Measurements from ENCODE around the gene ZBTB7C. TPM values are rescaled to one million over a fixed set of nuclear protein-coding genes. Genes with fewer than 3 reads are reported as not detected.
"Not testable (repeated sequence)": the region's sequence is repeated elsewhere in the genome, so short reads cannot be mapped to it uniquely, and the experiment has no call there.

ZBTB7C gene
- total RNA-seq, 2 experiments from 2014 or later = not detected

DNA sequence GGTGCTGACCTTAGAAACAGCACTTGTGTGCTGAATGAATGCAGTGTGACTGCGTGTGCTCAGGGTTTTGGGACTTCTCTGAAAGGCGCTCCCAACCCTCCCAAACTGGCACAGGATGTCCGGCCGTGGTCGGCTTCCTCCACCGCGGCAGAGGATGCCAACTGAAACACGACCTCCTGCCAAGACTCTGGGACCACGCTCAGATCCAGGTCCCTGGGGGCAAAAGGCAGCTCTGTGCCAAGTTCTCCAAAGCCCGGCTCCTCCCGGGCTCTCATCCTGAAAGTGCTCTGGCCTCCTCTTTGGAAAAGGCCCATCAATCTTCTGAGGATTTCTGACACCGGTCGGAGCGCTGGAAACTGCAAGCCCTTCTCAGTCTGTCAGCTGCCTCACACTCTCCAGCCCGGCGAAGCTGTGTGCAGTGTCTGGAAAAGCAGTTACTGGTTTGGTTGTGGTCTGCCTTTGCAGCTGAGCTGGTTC is 32.3 kb upstream of the ZBTB7C start:
- ChIA-PET POLR2A (no interaction called here), CTCF (interaction anchor here (1.3 kb wide), 1 partner anchor 34 kb away, joined by 4 read pairs; no protein-coding TSS in a partner anchor)
- Mint-ChIP-seq H3K4me3 (no peak overlapping the region), H3K36me3 (ENCODE audit: low read depth) (no peaks in the 10 kb centered on the region), H3K9me3 (ENCODE audit: low read depth) (no peaks in the 10 kb centered on the region), H3K4me1 (peaks cover under 1% of the 10 kb centered on the region), H3K27me3 (peaks cover 35% of the 10 kb centered on the region), H3K27ac (no peak overlapping the region)
- ATAC-seq (no peak), DNase-seq (no peak)
- intact Hi-C loops (cut with DNase I, micrococcal nuclease) = no loop called here

GRCh38 chr18:48440924-48441323 is 31.7 kb upstream of the ZBTB7C start:
- H3K27ac Mint-ChIP-seq = no peak overlapping the region
- ATAC-seq (no peak), DNase-seq (no peak)
- no peaks in the 10 kb centered on the region for H3K36me3 Mint-ChIP-seq (ENCODE audit: low read depth)
- intact Hi-C loops (cut with DNase I, micrococcal nuclease) = no loop called here
- POLR2A ChIA-PET = no interaction called here
- CTCF ChIA-PET = interaction anchor here (0.6 to 1.2 kb wide), 2 partner anchors 16 to 21 kb away, joined by 3 read pairs; no protein-coding TSS in a partner anchor
- H3K27me3 Mint-ChIP-seq = peaks cover 40% of the 10 kb centered on the region
- H3K9me3 Mint-ChIP-seq (ENCODE audit: low read depth) = no peaks in the 10 kb centered on the region
- no peaks in the 10 kb centered on the region for H3K4me1 Mint-ChIP-seq
- H3K4me3 Mint-ChIP-seq = no peak overlapping the region

DNA sequence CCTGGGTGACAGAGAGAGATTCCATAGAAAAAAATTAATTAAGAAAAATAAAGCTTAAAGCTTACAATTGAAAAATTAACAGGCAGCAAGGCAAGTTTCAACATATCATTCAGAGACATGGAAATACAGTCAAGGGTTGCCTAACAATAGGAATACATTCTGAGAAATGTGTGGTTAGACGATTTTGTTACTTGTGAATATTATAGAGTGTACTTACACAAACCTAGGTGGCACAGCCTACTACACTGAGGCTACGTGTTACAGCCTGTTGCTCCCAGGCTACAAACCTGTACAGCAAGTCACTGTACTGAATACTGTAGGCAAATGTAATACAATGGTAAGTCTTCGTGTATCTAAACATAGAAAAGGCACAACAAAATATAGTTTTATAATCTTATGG is 27.7 kb upstream of the ZBTB7C start:
- intact Hi-C loops (cut with DNase I, micrococcal nuclease) = no loop called here
- Mint-ChIP-seq H3K4me3 (no peak overlapping the region), H3K9me3 (ENCODE audit: low read depth) (no peaks in the 10 kb centered on the region), H3K27me3 (peaks cover 41% of the 10 kb centered on the region), H3K4me1 (no peaks in the 10 kb centered on the region), H3K36me3 (ENCODE audit: low read depth) (no peaks in the 10 kb centered on the region), H3K27ac (no peak overlapping the region)
- POLR2A ChIA-PET = no interaction called here
- DNase-seq = no peak
- ATAC-seq = no peak
- CTCF ChIA-PET = interaction anchor here (3.3 kb wide), 1 partner anchor 8 kb away, joined by 22 read pairs; no protein-coding TSS in a partner anchor

DNA sequence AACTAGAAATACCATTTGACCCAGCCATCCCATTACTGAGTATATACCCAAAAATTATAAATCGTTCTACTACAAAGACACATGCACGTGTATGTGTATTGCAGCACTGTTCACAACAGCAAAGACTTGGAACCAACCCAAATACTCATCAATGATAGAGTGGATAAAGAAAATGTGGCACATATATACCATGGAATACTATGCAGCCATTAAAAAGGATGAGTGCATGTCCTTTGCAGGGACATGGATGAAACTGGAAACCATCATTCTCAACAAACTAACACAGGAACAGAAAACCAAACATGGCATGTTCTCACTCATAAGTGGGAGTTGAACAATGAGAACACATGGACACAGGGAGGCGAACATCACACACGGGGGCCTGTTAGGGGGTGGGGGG is 25.2 kb upstream of the ZBTB7C start:
- H3K9me3 Mint-ChIP-seq (ENCODE audit: low read depth); POLR2A ChIA-PET; ATAC-seq; intact Hi-C loops (cut with DNase I, micrococcal nuclease); H3K4me3 Mint-ChIP-seq; H3K36me3 Mint-ChIP-seq (ENCODE audit: low read depth); DNase-seq; H3K27ac Mint-ChIP-seq; H3K4me1 Mint-ChIP-seq: not testable (repeated sequence)
- peaks cover 32% of the 10 kb centered on the region for H3K27me3 Mint-ChIP-seq
- CTCF ChIA-PET = interaction anchor here (3.3 kb wide), 1 partner anchor 11 kb away, joined by 22 read pairs; no protein-coding TSS in a partner anchor

GRCh38 chr18:48433541-48433940 is 24.4 kb upstream of the ZBTB7C start:
- ChIA-PET POLR2A (no interaction called here), CTCF (no interaction called here)
- DNase-seq (no peak), ATAC-seq (no peak)
- Mint-ChIP-seq H3K36me3 (ENCODE audit: low read depth) (no peaks in the 10 kb centered on the region), H3K4me1 (no peaks in the 10 kb centered on the region), H3K9me3 (ENCODE audit: low read depth) (no peaks in the 10 kb centered on the region), H3K27ac (no peak overlapping the region), H3K27me3 (peaks cover 28% of the 10 kb centered on the region), H3K4me3 (no peak overlapping the region)
- intact Hi-C loops (cut with DNase I, micrococcal nuclease) = no loop called here

DNA sequence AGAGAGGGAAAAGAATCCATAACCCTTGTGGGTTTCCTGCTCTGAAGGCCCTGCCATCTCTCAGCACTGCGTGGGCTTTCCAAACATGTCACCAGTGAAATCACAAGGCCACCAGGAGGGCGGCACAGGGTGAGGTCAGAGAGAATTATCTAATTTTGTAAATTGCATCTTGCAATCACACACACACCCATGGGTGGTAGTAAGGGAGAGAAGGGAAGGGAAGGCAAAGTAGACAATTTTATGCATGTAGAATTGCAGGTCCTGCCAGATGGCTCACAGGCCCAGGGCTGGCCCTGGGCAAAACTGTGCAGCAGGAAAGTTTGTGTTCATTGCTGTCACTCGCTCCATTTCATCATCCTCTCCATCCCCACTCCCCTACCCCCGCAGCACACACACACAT is 21.0 kb upstream of the ZBTB7C start:
- ATAC-seq (no peak), DNase-seq (no peak)
- Mint-ChIP-seq H3K36me3 (ENCODE audit: low read depth) (no peaks in the 10 kb centered on the region), H3K4me3 (no peak overlapping the region), H3K27ac (no peak overlapping the region), H3K27me3 (peaks cover 36% of the 10 kb centered on the region), H3K4me1 (no peaks in the 10 kb centered on the region), H3K9me3 (ENCODE audit: low read depth) (no peaks in the 10 kb centered on the region)
- CTCF ChIA-PET = no interaction called here
- POLR2A ChIA-PET = no interaction called here
- intact Hi-C loops (cut with DNase I, micrococcal nuclease) = no loop called here

- ChIA-PET CTCF (interaction anchor here (0.7 to 2.0 kb wide), 2 partner anchors 17 to 25 kb away, joined by 5 to 15 read pairs; no protein-coding TSS in a partner anchor), POLR2A (no interaction called here)
- ATAC-seq (no peak), DNase-seq (no peak)
- no peaks in the 10 kb centered on the region for H3K4me1 Mint-ChIP-seq
- H3K27ac Mint-ChIP-seq = no peak overlapping the region
- intact Hi-C loops (cut with DNase I, micrococcal nuclease) = no loop called here
- no peaks in the 10 kb centered on the region for H3K36me3 Mint-ChIP-seq (ENCODE audit: low read depth)
- H3K9me3 Mint-ChIP-seq (ENCODE audit: low read depth) = no peaks in the 10 kb centered on the region
- H3K27me3 Mint-ChIP-seq = peaks cover 46% of the 10 kb centered on the region
- H3K4me3 Mint-ChIP-seq = no peak overlapping the region
Observed at GRCh38 chr18:48428475-48429177, 19.4 kb upstream of the ZBTB7C start.

- ChIA-PET CTCF (interaction anchor here (0.8 kb wide), 1 partner anchor 13 kb away, joined by 3 read pairs; no protein-coding TSS in a partner anchor), POLR2A (no interaction called here)
- intact Hi-C loops (cut with DNase I, micrococcal nuclease) = no loop called here
- Mint-ChIP-seq H3K36me3 (ENCODE audit: low read depth) (no peaks in the 10 kb centered on the region), H3K27ac (no peak overlapping the region), H3K4me3 (no peak overlapping the region), H3K27me3 (peaks cover 62% of the 10 kb centered on the region), H3K4me1 (no peaks in the 10 kb centered on the region), H3K9me3 (ENCODE audit: low read depth) (no peaks in the 10 kb centered on the region)
- no peak for DNase-seq
- no peak for ATAC-seq
Observed at GRCh38 chr18:48422947-48423378, 13.8 kb upstream of the ZBTB7C start.

DNA sequence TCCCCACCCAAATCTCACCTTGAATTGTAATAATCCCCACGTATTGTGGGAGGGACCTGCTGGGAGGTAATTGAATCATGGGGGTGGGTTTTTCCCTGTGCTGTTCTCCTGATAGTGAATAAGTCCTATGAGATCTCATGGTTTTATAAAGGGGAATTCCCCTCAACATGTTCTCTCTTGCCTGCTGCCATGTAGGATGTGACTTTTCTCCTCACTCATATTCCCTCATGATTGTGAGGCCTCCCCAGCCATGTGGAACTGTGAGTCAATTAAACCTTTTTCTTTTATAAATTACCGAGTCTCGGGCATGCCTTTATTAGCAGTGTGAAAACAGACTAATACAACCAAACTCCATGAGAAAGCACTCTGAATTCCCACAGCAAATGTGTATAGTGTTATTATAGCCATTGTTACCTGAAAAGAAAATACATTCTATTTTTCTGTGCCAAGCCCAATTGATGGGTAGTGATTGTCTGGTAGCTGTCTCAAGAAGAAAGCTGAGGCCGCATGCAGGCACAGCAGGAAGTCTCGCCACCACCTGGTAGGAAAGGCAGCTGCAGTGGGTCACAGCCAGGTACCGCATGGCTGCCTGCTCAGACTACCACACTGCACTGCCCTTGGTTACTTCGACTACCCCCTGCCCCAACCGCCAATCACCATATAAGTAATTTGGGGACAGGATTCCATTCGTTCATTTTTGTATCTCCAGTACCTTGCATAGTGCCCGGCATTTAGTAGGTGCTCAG is 10.3 kb upstream of the ZBTB7C start:
- no peak for DNase-seq
- intact Hi-C loops (cut with DNase I, micrococcal nuclease) = no loop called here
- Mint-ChIP-seq H3K4me1 (no peaks in the 10 kb centered on the region), H3K4me3 (no peak overlapping the region), H3K9me3 (ENCODE audit: low read depth) (no peaks in the 10 kb centered on the region), H3K27ac (no peak overlapping the region), H3K27me3 (peaks cover 61% of the 10 kb centered on the region), H3K36me3 (ENCODE audit: low read depth) (no peaks in the 10 kb centered on the region)
- CTCF ChIA-PET = interaction anchor here (0.6 to 0.7 kb wide), 2 partner anchors 351 to 1862 kb away, joined by 3 read pairs; partner anchors contain the start of gene MBD1
- POLR2A ChIA-PET = no interaction called here
- ATAC-seq = no peak

DNA sequence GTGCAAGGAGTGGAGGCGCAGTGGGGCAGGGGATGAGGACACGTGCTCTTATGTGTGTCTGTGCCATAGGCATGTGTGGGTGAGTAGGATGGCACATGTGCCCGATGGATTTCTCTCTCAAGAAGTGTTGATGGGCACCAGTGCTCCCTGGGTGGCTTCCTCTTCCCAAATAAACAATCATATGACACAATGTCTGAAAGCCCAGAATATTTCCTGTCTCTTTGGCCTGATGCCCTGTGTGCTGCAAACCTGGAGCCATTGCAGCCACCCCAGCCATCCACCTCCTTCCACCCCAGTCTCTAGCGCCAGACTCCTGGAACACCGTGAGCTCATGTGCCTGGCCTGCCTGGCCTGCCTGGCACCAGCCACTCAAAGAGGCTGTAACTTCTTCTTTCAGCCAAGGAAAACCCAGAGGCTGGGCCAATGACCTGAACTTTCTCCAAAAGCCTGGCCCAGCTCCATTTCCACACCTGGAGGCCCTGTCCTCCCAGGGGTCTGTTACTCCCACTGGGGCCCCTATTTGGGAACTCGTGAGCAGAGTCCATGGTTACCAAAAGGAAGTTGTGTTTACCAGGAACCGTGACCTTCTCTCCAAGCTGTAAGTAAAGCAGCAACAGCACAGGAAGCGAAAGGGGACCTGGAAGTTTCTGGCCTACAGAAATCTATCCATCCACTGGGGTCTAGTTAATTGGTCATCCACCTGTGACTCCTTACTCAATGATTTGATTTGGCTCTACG is 9.5 kb upstream of the ZBTB7C start:
- intact Hi-C loops (cut with DNase I, micrococcal nuclease) = no loop called here
- ATAC-seq (no peak), DNase-seq (no peak)
- CTCF ChIA-PET = interaction anchor here (0.6 kb wide), 2 partner anchors 196 to 350 kb away, joined by 3 read pairs; no protein-coding TSS in a partner anchor
- Mint-ChIP-seq H3K27ac (no peak overlapping the region), H3K27me3 (peaks cover 65% of the 10 kb centered on the region), H3K4me3 (no peak overlapping the region), H3K4me1 (no peaks in the 10 kb centered on the region), H3K9me3 (ENCODE audit: low read depth) (no peaks in the 10 kb centered on the region), H3K36me3 (ENCODE audit: low read depth) (no peaks in the 10 kb centered on the region)
- POLR2A ChIA-PET = no interaction called here

DNA sequence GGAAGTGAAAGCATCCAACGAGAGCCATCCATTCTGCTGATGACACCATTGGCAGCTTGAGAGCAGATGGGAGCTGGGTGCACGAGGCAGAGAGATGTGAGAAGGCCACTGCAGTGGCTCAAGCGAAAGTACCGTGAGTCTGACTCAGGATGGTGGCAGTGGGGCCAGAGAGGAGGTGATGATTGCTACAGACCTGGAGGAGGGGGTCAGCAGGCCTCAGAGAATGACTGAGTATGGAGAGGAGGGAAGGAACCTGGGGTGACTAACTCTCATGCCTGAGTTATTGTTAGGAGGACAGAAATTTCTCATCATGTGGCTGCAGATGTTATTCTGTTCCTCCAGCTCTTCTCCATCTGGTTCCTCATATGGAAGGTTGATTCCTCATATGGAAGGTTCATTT is 8.8 kb upstream of the ZBTB7C start:
- CTCF ChIA-PET = no interaction called here
- ATAC-seq = peak; percentile 71
- POLR2A ChIA-PET = no interaction called here

More for the DNA sequence above, 8.8 kb upstream of the ZBTB7C start:
- no peak overlapping the region for H3K27ac Mint-ChIP-seq
- no peaks in the 10 kb centered on the region for H3K36me3 Mint-ChIP-seq (ENCODE audit: low read depth)
- H3K9me3 Mint-ChIP-seq (ENCODE audit: low read depth) = no peaks in the 10 kb centered on the region
- H3K4me1 Mint-ChIP-seq = no peaks in the 10 kb centered on the region
- DNase-seq = peak; percentile 28
- H3K27me3 Mint-ChIP-seq = peaks cover 64% of the 10 kb centered on the region
- intact Hi-C loops (cut with DNase I, micrococcal nuclease) = no loop called here
- H3K4me3 Mint-ChIP-seq = no peak overlapping the region

Data from activated CD4-positive, alpha-beta T cell treated with anti-CD3 and anti-CD28 coated beads for 36 hours (primary cell).